RPMI8226 (cell line): ENCODE measurements around the gene RHEB.

Source experiments
- DNase-seq: peaks from one replicate; pipeline ENCODE4 v3.0.0-alpha.2; 2015

Gene RHEB

DNA sequence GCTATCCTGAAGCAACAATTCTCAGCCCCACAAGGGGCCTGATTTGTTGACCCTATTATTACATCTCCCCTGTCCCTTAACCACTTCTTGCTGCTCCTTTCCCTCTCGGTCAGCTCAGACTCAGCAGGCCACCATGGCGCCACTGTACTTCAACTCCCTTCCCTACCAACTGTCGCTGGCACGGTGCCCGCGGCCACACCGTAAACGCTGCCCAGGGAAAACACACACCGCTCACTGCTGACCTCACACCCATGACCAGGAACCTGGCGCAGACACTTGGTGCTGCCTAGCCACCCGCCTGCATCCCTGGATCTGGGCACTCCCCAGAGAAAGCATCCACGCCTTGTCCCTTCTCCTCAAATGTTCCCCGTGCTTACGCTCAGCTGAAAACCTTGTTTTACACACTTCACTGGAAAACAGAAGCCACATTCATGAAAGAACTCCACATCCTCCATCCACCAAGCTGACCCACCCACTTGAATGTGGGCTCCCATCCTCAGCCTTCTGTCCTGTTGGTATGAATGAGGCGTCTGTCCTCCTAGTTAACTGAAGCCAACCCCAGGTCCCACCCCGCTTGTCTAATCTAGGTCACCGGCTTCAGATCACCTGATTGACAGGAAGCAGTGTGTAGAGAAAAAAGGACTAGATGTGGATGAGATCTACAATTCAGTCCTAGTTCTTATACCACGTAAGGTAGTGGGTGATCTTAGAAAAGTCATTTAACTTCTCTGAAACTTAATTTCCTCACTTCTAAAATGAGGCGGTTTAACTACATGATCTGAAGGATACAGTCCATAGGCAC, 51.3 kb downstream of the RHEB start:
- DNase-seq = no peak

DNA sequence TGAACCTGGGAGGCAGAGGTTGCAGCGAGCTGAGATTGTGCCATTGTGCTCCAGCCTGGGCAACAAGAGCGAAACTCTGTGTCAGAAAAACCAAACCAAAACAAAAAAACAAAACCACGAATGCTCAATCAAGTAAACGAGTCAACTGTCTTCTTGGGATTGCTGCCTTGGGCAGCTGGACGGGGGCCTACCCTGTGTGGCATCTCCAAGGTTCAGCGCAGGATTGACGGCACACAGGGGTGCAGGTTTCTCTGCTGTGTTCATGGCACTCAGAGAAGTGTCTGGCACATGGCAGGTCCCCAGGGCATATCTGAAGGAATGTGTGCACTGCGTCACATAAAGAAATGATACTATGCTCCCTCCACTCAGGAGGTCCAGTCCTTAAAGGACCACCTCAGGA, 54.5 kb downstream of the RHEB start:
- no peak for DNase-seq

DNA sequence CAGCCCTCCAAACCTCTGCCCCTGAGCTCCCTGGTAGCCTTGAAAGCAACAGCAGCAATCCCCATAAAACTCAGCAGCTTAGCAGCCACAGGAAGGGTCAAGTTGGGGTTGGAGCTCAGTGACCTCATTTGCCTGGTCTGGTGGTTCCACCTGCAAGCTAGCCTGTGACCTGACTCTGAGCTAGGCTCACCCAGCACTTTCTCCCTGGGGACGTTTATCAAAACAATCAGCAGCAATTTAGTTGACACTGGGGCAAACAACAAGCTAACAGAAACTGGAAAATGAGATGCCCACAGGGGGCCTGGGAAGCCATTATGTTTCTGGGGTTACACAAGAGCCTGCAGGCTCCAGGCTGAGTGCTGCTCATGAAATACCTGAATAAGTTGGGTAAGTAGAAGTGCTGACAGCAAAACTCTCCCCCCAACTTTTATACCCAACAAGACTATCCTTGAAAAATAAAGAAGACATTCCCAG, 57.4 kb downstream of the RHEB start:
- DNase-seq = no peak

DNA sequence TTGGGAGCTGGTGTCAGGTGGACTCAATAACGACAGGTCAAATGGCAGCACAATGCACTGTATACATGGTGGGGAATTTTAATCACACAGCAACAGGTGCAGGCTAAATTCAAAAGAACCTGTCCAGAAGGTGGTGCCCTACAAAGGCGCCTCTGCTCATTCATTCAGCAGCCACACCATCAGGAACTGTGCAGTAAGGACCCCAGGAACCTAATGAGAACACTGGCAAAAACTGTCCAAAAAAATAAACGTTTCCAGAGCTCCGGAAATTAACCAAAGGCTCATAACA, 57.8 kb downstream of the RHEB start:
- DNase-seq = no peak

DNA sequence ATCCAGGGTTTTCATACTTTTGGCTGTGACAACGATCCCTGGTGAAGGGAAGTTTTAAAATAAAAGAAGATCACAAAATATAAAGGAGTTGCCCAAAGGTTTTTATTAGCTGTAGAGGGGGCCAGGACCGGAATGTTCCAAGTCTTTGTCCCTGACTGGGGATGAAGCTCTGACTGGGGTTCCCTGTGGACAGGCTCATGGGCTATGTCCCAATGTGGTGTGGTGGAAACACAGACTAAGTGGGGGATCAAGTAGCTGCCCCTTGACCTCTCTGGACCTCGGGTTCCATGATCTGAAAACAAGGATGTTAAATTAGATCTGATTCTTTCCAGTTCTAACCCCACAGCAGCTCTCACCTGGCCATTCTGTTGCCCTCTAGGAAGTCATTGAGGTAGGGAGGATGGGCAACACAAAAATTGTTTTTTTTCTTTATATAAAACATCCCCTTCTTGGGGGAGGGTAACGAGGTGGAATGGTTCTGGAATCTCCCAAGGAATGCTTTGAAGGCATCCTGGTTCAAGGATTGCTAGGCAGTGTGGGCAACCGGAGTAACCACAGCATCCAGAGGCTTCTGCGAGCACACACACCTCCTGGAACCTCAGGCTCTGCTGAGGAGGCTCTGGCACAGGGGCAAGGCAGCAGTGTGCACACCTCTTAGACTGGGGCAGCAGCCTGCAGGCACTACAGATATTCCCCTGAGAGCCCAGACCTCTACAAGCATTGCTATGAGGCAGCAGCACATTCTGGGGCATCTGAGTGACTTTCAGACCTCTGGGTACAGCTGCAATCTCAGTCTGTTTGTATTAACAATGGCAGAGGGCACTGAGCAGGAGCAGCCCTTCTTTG, 58.4 kb downstream of the RHEB start:
- DNase-seq = no peak

DNA sequence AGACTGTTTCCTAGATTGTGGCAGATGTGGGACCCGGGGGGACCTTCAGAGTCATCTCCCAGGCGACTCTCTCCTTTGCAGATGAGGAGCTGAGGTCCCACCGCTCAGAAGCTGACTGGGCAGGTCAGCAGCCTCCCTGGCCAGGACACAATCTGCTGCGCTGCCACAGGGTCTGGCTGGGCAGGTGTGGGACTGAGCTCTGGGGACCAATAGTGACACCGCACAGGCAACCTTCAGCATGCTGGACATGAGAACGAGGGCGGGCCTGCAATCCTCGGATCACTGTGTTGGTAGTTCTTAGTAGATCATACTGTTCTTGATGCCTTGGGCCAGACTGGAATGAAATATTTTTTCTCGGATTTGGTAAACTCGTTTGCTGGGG, 59.2 kb downstream of the RHEB start:
- DNase-seq = no peak

DNA sequence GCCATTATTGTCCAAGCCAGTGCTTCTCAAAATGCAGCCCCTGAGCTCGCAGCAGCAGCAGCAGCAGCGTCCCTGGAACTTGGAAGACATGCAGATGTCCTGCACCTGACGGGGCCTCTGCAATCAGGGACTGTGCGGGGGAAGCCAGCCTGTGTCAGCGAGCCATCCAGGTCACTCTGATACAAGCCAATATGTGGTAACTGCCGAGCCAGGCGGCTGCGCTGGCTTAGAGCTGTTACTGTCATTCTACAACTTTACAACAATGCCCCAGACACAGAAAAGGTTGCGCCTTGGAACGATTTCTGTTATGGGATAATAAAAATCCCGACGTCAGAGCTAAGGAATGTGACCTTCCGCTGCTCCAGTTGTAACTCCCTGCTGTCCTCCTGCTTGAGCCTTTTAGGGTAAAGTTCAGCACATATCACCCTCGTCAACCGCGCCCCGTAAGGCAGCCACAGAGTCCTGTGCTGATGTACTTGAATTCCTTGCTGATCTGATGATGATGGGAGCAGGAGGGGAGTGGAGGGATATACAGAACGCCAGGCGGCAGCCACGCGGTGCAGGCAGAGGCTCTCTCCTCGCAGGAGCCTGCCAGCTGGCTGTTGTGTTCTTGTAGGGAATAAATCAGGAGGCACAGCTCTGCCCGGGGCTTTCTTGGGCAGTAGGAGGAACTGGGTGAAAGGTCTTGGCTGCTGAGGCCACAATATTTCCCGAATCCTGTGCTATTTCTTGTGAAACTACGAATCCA, 59.8 kb downstream of the RHEB start:
- no peak for DNase-seq

DNA sequence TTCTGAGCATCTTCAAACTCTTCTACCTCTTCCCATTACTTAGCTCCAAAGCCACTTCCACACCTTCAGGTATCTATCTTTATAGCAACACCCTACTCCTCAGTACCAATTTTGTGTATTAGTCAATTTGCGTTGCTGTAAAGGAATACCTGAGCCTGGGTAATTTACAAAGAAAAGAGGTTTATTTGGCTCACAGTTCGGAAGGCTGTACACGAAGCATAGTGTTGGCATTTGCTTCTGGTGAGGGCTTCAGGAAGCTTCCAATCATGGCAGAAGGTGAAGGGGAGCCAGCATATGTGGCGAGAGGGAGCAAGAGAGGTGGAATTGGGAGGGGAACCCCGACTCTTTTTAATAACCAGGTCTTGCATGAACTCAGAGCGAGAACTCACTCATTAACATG, 62.2 kb downstream of the RHEB start:
- DNase-seq = no peak

DNA sequence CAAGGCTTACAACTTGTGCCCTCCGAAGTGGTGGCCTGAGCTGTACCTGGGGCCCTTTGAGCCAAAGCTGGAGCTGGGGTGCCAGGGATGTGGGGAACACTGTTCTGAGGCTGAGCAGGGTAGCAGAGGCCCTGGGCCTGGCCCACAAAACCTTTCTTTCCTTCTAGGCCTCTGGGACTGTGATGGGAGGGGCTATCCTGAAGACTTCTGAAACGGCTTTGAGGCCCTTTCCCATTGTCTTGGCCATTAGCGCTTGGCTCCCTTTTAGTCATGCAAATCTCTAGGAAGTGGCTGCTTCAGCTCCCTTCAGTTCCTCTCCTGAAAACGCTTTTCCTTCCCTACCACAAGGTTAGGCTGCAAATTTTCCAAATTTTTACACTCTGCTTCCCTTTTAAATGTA, 62.9 kb downstream of the RHEB start:
- DNase-seq = no peak

DNA sequence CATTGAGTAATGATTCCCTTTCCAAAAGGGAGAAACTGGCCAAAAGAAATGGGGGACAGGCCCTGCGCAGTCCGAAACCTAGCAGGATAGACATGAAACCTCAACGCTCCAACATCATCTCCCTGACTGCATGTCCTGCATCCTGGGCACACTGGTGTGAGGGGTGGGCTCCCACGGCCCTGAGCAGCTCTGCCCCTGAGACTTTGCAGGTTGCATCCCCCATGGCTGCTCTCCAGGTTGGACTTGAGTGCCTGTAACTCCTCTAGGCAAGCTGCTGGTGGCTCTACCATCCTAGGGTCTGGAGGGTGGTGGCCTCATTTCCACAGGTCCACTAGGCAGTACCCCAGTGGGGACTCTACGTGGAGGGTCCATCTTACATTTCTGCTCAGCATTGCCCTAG, 63.4 kb downstream of the RHEB start:
- DNase-seq = no peak

DNA sequence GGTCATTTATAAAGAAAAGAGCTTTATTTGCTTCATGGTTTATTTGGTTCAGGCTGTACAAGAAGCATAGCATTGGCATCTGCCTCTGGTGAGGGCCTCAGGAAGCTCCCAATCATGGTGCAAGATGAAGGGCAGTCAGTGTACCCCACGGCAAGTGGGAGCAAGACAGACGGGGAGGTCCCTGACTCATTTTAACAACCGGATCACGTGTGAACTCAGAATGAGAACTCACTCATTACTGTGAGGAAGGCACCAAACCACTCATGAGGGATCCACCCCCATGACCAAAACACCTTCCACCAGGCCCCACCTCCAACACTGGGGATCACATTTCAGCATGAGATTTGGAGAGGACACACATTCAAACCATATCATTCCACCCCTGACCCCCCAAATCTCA, 64.0 kb downstream of the RHEB start:
- no peak for DNase-seq

DNA sequence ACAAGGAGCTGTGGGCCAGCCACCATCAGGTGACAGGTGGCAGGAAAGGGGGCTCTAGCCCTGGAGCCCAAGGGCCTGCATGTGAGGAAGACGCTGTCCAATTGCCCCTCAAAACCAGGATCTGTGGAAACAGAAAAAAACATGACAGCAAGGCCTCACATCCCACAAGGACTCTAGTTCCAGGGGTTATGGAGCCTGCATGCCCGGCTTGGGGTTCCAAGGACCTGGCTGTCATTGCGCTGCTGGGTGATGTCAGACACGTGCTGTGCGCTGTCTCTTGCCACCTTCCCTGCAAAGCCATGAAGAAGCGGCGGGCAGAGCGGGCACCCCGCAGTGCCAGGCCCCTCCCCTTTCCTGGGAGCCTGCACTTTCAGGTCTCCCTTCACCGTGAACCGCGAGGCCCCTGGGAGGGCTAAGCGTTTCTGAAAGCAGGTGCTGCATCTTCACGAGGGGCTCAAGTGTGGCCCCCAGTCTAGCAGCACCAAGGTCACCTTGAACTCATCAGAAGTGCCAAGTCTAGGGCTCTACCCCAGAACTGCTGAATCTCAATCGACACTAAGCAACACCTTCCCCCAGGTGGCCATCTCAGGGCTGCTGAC, 64.7 kb downstream of the RHEB start:
- DNase-seq = no peak

DNA sequence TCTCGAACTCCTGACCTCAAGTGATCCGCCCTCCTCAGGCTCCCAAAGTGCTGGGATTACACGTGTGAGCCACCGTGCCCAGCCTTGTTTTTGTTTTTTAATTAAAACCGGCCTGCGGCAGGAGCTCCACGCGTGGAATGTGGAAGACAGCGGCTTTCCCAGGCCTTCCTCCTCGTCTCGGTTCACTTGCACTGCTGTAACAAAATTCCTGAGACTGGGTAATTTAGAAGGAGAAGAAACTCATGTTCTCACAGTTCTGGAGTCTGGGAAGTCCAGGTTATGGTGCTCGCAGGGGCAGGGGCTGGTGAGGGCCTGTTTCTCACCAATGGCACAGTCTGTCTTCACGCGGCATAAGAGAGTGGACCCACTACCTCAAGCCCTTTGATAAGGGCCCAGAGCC, 65.4 kb downstream of the RHEB start:
- no peak for DNase-seq

DNA sequence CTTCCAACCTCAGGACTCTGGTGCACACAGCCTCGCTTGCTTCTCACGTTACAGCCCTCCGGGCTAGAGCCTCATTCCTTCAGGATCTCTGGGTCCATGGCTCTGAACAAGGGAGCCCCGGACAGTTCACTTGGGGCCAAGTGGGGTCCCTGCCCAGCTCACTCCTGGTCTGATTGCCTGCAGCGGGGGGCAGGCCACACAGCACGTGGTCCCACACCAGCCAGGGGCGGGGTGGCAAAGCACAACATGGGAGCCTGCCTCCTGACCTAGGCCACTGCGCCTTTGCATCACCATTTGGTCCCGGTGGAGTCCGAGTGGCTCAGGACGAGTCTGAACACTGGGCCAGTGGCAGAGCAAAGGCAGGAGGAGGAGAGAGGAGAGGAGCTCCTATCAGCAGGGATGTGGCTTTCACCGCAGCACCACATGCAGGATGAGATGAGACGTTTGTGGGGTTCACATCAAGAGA, 66.3 kb downstream of the RHEB start:
- DNase-seq = no peak

DNA sequence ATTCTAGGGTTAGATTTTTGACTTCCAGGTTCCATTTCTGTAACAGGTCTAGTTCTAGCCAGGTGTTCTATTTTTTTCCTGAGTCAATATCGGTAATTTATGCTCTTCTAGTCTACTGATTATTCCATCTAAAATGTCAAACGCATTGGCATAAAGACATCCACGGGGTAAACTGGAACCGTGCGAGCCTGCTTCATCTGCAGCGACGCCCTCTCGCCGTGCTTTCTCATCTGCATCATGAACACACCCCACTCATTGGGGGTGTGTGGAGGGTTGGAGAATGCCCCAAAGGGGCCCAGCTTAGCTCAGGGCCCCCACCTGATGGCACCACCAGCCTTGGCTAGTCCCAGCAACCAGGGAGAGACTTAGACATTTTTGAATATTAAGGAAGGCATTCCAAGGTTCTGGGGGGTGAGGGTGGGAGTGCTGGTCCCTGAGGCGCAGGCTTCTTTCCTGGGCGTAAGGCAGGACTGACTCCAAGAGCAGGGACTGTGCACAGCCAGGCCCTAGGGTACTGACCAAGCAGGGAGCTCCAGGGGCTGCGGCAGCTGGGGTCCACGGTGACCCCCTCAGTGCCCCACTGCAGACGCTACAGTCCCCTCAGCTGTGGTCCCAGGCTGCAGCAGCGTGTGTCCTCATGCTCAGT, 66.9 kb downstream of the RHEB start:
- DNase-seq = no peak

DNA sequence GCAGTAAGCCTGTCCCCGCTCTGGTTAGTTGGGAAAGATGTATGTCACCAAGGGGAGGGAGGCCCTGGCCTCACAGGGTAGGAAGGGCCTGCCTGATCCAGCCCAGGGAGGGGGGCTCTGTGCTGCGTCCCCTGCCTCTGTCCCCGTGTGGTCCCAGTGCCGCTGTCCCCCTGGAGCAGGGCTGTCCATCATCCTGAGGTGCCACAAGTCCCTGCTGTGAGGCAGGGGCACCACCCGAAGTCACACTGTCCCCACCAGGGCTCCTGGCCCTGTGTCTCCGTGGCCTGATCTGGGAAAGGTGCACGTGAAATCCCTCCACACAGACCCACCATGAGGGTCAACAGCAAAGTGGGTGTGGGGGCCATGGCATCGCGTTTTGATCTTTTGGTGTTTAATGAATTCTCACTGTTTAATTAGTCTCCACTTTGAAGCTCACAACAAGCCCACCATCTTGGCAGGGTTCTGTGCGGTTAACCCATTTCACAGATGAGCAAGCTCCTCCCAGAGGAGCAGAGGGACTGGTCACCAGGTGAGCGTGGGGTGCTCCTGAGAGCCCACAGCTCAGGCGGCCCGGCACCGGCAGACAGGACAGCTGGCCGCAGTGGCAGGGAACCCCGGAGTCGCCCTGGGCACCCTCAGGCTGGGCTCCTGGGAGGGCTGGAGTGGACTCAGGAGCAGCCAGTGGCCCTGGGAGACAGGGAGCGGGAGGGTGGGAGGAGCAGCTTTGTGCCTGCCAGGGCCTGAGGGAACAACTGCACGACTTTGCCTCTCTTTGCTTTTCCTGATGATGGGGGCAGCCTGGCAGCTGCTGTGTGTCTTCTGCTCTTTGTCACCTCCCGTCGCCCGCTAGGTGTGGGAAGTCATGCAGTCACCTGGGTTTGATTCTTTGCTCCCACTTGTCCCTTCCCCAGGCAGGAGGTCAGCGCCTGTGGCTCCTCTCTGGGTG, 67.8 kb downstream of the RHEB start:
- DNase-seq = no peak

DNA sequence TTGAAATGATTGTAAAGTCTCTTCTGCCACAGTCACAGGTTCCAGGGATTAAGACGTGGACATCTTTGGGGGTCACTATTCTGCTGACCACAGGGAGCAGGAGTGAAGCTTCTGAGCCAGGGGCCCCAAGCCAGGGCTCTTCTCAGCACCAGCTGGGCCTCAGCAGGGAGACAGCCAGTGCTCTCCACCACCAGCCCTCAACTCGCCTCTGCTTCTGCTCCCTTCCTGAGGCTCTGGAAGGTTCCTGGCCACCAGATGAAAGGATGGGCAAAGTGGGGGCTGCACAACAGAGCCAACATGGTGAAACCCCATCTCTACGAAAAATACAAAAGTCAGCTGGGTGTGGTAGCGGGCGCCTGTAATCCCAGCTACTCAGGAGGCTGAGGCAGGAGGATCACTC, 68.5 kb downstream of the RHEB start:
- no peak for DNase-seq

DNA sequence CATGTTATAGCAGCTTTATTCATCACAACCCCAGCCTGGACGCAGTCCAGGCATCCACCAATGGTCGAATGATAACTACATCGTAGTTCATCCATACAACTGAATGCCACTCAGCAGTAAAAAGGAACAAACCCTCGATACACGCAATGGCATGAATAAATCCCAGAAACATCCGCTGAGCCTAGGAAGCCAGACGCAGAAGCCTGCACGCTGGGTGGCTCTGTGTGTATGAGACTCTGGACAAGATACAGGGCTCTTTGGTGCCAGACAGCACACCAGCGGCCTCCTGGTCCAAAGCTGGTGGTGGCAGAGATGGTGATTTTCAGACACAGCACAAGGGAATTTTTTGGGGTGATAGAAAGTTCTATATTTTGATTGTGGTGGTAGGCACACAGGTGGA, 69.7 kb downstream of the RHEB start:
- no peak for DNase-seq

DNA sequence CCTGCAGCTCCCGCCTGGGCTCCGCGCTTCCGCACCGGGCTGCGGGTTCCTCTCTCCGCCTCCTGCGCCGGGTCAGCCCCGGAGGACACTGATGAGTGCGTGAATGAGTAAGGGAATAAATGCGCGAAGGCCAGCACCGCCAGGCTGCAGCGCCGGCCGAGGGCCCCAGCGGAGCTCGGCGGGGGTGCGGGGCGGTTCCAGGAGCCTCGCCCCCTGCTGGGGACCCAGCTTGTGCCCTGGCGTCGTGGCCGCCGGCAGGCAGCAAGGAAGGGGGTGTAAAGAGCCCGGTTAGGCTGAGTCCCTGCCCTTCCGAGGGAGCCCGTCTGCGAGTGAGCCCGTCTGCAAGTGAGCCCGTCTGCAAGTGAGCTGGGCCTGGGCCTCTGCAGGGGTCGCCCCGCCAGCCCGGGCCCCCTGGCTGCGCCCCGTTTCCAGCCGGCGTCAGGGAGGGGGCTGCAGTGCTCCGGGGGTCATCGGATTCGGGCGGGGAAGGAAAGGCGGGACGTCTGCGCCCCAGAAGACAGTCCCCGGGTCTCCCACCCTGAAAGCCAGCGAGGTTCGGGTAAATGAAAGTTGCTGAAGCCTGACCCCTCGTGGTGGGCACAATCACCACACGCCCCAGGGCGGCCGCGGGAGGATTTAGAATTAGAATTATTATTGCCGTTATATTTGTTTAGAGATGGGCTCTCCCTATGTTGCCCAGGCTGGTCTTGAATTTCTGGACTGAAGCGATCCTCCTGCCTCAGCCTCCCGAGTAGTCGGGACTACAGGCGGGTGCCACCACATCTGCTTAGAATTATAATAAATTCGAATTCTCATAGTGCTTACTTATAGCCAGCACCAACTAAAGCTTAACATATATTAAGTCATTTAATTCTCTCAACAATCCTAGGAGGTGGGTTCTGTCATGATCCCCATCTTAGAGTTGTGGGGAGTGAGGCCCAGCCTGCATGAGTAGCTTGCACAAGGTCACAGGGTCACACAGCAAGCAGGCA, 71.1 kb downstream of the RHEB start:
- DNase-seq = peak; percentile 76

DNA sequence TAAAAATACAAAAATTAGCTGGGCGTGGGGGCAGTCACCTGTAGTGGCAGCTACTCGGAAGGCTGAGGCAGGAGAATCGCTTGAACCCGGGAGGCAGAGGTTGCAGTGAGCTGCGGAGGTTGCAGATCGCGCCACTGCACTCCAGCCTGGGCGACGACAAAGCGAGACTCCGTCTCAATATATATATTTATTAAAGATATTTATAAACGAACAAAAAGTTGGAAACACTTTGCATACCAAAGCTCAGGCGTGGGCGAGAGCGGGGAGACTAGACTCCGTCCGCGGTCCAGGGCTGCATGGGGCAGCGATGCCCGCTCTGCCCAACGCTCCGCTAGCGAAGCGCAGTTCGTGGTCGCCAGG, 71.8 kb downstream of the RHEB start:
- DNase-seq = no peak
